Upper lobe of left lung (tissue), 6 donors: ENCODE data around the gene FCAMR. TPM values are rescaled to one million over a fixed set of nuclear protein-coding genes. Genes with fewer than 3 reads are reported as not detected.

Experiments
- ATAC-seq, 2 donors: fragments of 200-7000 bp; cut with Tn5 transposase; one replicate each; pipeline ENCODE4 v1.9.1; 2022; ENCODE audit warnings: mild to moderate bottlenecking in 2 of 2, moderate library complexity in 2 of 2; ENCODE audit not compliant: low FRiP score in 2 of 2
- DNase-seq, 2 donors: peaks; one replicate each; pipeline ENCODE4 v3.0.0-alpha.2; 2019 to 2020
- H3K27ac ChIP-seq, 4 donors: fragments of 200-600 bp; sonication (generic); one replicate each; pipeline ENCODE4 v1.5.1; 2016 to 2019
- H3K27me3 ChIP-seq, 4 donors: fragments of 200-600 bp; sonication (generic); one replicate each; pipeline ENCODE4 v1.5.1; 2017 to 2019
- H3K36me3 ChIP-seq, 4 donors: fragments of 200-600 bp; sonication (generic); one replicate each; pipeline ENCODE4 v1.5.1; 2016 to 2019
- H3K4me1 ChIP-seq, 4 donors: fragments of 200-600 bp; sonication (generic); one replicate each; pipeline ENCODE4 v1.5.1; 2018 to 2019
- H3K4me3 ChIP-seq, 4 donors: fragments of 200-600 bp; sonication (generic); one replicate each; pipeline ENCODE4 v1.5.1; 2017 to 2019; ENCODE audit warnings: mild to moderate bottlenecking in 2 of 4, moderate library complexity in 1 of 4
- H3K9me3 ChIP-seq, 4 donors: fragments of 200-600 bp; sonication (generic); one replicate each; pipeline ENCODE4 v1.5.1; 2018 to 2019
- EP300 ChIP-seq, 4 donors: sonication (generic); formaldehyde crosslinking; IDR thresholded peaks; one replicate each; pipeline ENCODE4 v1.5.1; 2017; ENCODE audit warnings: antibody characterized with exemption in 4 of 4, control low read depth in 2 of 4
- POLR2A ChIP-seq, 4 donors: fragments of 450-650 bp; IDR thresholded peaks; one replicate each; pipeline ENCODE4 v1.5.1; 2016 to 2017; ENCODE audit warnings: antibody characterized with exemption in 4 of 4, mild to moderate bottlenecking in 2 of 4
- POLR2AphosphoS5 ChIP-seq, 2 donors: sonication (generic); formaldehyde crosslinking; IDR thresholded peaks; one replicate each; pipeline ENCODE4 v1.5.1; 2017; ENCODE audit warnings: antibody characterized with exemption in 2 of 2
- WGBS, 2 donors: methylation state at CpG; one replicate each; pipeline ENCODE4 v1.1.5; 2017 to 2018; 5-methylcytosine and 5-hydroxymethylcytosine counted together
- total RNA-seq, 6 donors: library from RNA; depleted of rRNA in 4 of 6; stranded (reverse); fragments of >200 nt in 4 of 6; gene quantifications; one replicate each; pipeline versions ENCODE4 v1.1.0 to v1.2.1, GENCODE V29; 2016 to 2021
- TF ChIP-seq, protein P1 (sequence below), 6 experiments: fragments of 450-650 bp in 4 of 6; fragments of 200-600 bp in 2 of 6; sonication (generic) in 2 of 6; IDR thresholded peaks; one replicate each; pipeline ENCODE4 v1.5.1; 2016 to 2019; ENCODE audit warnings: antibody characterized with exemption in 6 of 6
- donor health status: DM: no; HTN: no; CAD: no; lungs with moderate emphysema.
- donor health status: DM: no; HTN: yes; CAD: no; lungs with severe emphysema.

Gene FCAMR
- total RNA-seq, 6 donors from 2014 or later, result 7.3 TPM; not detected in 5

DNA sequence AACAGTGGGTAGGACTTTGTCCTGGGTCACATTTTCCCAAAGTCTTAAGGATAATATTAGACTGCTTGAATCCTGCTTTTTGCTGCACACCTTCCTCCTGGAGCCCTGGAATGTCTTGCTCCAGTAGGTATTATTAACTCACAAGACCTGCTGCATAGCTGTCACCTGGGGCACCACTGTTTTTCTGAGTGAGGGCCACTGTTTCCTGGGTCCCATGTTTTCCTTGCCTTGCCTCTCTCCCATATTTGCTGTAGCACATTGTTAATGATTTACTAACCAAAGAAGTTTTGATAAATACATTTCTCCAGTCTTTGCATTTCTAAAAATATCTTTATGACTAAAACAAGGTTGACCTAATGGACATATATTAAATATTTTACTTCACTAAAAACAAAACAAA, 22.5 kb upstream of the FCAMR start:
- no peaks in the 10 kb centered on the region for H3K36me3 ChIP-seq
- H3K27me3 ChIP-seq, result no peaks in the 10 kb centered on the region
- no peak for DNase-seq
- no peaks in the 10 kb centered on the region for H3K9me3 ChIP-seq
- TF ChIP-seq, protein P1, sequence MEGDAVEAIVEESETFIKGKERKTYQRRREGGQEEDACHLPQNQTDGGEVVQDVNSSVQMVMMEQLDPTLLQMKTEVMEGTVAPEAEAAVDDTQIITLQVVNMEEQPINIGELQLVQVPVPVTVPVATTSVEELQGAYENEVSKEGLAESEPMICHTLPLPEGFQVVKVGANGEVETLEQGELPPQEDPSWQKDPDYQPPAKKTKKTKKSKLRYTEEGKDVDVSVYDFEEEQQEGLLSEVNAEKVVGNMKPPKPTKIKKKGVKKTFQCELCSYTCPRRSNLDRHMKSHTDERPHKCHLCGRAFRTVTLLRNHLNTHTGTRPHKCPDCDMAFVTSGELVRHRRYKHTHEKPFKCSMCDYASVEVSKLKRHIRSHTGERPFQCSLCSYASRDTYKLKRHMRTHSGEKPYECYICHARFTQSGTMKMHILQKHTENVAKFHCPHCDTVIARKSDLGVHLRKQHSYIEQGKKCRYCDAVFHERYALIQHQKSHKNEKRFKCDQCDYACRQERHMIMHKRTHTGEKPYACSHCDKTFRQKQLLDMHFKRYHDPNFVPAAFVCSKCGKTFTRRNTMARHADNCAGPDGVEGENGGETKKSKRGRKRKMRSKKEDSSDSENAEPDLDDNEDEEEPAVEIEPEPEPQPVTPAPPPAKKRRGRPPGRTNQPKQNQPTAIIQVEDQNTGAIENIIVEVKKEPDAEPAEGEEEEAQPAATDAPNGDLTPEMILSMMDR (IDR thresholded peaks at IDR 0.05), result no peak
- TF ChIP-seq EP300 (IDR thresholded peaks at IDR 0.05), result no peak
- no peak for TF ChIP-seq POLR2A (IDR thresholded peaks at IDR 0.05)
- no peak for TF ChIP-seq POLR2AphosphoS5 (IDR thresholded peaks at IDR 0.05)
- H3K27ac ChIP-seq, result no peak overlapping the region
- ATAC-seq, result no peak
- no peaks in the 10 kb centered on the region for H3K4me1 ChIP-seq
- no peak overlapping the region for H3K4me3 ChIP-seq

DNA sequence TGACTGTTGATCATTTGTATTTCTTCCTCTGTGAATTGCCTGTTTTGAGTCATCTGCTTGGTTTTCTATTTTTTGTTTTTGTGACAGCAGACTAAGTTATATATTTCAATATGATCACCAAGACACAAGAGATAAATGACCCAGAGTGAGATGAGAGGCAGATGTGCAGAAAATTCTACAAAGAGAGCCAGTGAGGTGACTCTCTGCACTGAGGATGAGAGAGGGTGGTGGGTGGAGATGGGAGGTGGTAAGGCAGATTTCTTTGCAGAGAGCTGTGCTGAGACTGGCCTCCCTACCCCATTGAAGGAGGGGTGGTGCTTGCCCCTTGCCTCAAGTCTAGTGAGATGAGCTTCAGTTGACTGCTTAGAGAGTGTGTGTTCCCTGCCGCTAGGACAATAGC, 17.6 kb upstream of the FCAMR start:
- 100% methylated on average over 1 of the region's 1 CpG; no CpG with 5 or more reads in 1 of the 2 donors for WGBS, 2 donors
- Histone ChIP-seq H3K36me3 (no peaks in the 10 kb centered on the region), H3K4me1 (peaks cover 0 to 4% (median 0%) of the 10 kb centered on the region in 4 donors), H3K27me3 (no peaks in the 10 kb centered on the region), H3K9me3 (no peaks in the 10 kb centered on the region), H3K27ac (no peak overlapping the region), H3K4me3 (no peak overlapping the region)
- ATAC-seq (no peak), DNase-seq (no peak)
- no peak for TF ChIP-seq POLR2AphosphoS5 (IDR thresholded peaks at IDR 0.05)
- no peak for TF ChIP-seq POLR2A (IDR thresholded peaks at IDR 0.05)
- no peak for TF ChIP-seq EP300 (IDR thresholded peaks at IDR 0.05)
- TF ChIP-seq, protein P1 (IDR thresholded peaks at IDR 0.05), result no peak

DNA sequence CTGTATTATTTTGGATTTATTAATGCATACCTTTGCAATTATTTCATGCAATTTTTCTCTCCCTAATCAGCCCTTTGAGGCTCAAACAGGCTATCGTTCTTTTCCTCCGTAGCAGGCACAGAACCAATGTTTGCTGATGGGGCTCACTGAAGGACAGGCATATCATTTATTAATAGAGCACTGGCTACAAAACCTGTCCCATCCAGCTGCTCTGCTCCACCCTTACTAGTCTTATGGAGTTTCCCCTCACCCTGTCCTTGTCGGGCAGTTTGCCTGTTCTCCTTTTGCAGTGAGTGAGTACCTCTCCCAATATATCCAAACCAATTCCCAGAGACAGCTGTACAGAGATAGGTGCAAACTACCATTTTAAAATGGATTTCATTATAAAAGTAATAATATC, 16.6 kb upstream of the FCAMR start:
- ATAC-seq, result no peak

DNA sequence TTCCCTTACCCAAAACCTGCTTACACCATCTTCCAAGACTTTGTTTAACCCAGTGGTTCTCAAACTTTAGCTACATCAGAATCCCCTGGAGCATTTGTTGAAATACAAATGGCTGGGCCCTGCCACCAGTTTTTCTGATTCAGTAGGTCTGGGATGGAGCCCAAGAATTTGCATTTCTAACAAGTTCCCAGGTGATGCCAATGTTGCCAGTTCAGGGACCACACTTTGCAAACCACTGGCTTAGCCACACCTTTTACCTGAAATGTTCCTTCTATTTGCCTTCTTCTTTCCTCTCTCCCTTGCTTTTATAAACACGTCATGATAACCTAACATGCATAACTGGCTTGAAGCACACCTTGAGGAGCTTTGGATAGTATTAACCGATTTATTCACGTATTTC, 16.1 kb upstream of the FCAMR start:
- WGBS, 2 donors, result 59 to 67% methylated on average over 3 of the region's 3 CpGs
- DNase-seq (no peak), ATAC-seq (no peak)
- H3K36me3 ChIP-seq, result no peaks in the 10 kb centered on the region
- no peak overlapping the region for H3K4me3 ChIP-seq
- no peak for TF ChIP-seq POLR2AphosphoS5 (IDR thresholded peaks at IDR 0.05)
- TF ChIP-seq POLR2A (IDR thresholded peaks at IDR 0.05), result no peak
- TF ChIP-seq EP300 (IDR thresholded peaks at IDR 0.05), result no peak
- TF ChIP-seq, protein P1 (IDR thresholded peaks at IDR 0.05), result no peak
- no peaks in the 10 kb centered on the region for H3K9me3 ChIP-seq
- peaks cover 0 to 4% (median 0%) of the 10 kb centered on the region in 4 donors for H3K4me1 ChIP-seq
- peak overlapping the region in 1 of 4 donors; percentile 45 for H3K27ac ChIP-seq
- no peaks in the 10 kb centered on the region for H3K27me3 ChIP-seq

More for the DNA sequence above, 16.6 kb upstream of the FCAMR start:
- TF ChIP-seq POLR2AphosphoS5 (IDR thresholded peaks at IDR 0.05), result no peak
- no peak for TF ChIP-seq POLR2A (IDR thresholded peaks at IDR 0.05)
- TF ChIP-seq, protein P1 (IDR thresholded peaks at IDR 0.05), result no peak
- TF ChIP-seq EP300 (IDR thresholded peaks at IDR 0.05), result no peak
- H3K27me3 ChIP-seq, result no peaks in the 10 kb centered on the region
- H3K4me1 ChIP-seq, result peaks cover 0 to 4% (median 0%) of the 10 kb centered on the region in 4 donors
- WGBS, 2 donors, result 57 to 65% methylated on average over 3 of the region's 3 CpGs
- H3K36me3 ChIP-seq, result no peaks in the 10 kb centered on the region
- no peak for DNase-seq
- no peaks in the 10 kb centered on the region for H3K9me3 ChIP-seq
- H3K4me3 ChIP-seq, result no peak overlapping the region
- H3K27ac ChIP-seq, result peak overlapping the region in 1 of 4 donors; percentile 45

DNA sequence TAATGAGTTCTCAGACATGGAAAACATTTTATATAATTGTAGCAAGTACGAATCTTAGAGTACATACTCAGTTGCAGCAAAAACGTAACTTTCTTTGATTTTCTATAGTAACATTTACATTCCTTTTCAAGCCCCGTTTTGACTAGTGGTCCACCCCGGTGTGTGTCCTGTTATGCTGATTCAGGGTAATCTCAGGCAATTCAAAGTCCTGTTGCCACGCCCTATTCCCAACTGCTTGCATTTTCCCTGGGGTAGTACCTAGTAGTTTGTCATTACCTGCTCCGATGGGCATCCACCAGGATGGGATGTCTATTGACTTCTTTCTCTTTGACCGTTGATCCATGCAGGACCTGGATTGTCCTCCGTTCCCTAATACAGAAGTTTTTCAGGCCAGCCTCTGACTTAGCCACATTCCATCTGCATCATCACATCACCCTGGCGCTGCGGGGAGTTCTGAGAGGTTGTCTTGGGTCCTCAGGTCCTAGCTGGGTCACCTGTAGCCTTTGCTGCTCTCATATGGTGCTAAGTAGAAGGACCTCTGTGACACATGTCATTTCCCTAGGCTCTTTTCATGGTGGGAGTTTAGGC, 15.0 kb upstream of the FCAMR start:
- peaks cover 0 to 4% (median 0%) of the 10 kb centered on the region in 4 donors for H3K4me1 ChIP-seq
- WGBS, 2 donors, result 66 to 72% methylated on average over 10 of the region's 10 CpGs
- H3K9me3 ChIP-seq, result no peaks in the 10 kb centered on the region
- TF ChIP-seq POLR2AphosphoS5 (IDR thresholded peaks at IDR 0.05), result no peak
- TF ChIP-seq EP300 (IDR thresholded peaks at IDR 0.05), result no peak
- TF ChIP-seq POLR2A (IDR thresholded peaks at IDR 0.05), result no peak
- TF ChIP-seq, protein P1 (IDR thresholded peaks at IDR 0.05), result no peak
- no peak overlapping the region for H3K4me3 ChIP-seq
- ATAC-seq (no peak), DNase-seq (no peak)
- H3K36me3 ChIP-seq, result no peaks in the 10 kb centered on the region
- no peaks in the 10 kb centered on the region for H3K27me3 ChIP-seq
- no peak overlapping the region for H3K27ac ChIP-seq
